GM23338 (cell line): Measurements from ENCODE around the gene TARP.

Source experiments
- ATAC-seq: fragments of 200-7000 bp; cut with Tn5 transposase; 3 replicates; pipeline ENCODE4 v1.9.1; 2020
- DNase-seq: peaks from one replicate; pipeline ENCODE4 v3.0.0-alpha.2; 2015; ENCODE audit warnings: low spot score
- H2AFZ ChIP-seq: fragments of 200-600 bp; sonication (generic); 2 replicates; pipeline ENCODE4 v1.8.0; 2016; ENCODE audit warnings: antibody characterized with exemption, mild to moderate bottlenecking, moderate library complexity
- H3F3A ChIP-seq: fragments of 200-600 bp; sonication (generic); replicated peaks from 2 replicates; pipeline ENCODE4 v1.8.0; 2017; ENCODE audit warnings: antibody characterized with exemption, mixed run types, low read depth
- H3K27ac ChIP-seq: fragments of 200-600 bp; sonication (generic); 2 replicates; pipeline ENCODE4 v1.6.1; 2016; ENCODE audit warnings: low read depth
- H3K27me3 ChIP-seq: fragments of 200-600 bp; sonication (generic); 2 replicates; pipeline ENCODE4 v1.8.0; 2016; ENCODE audit warnings: mild to moderate bottlenecking, mixed run types, moderate library complexity; ENCODE audit not compliant: insufficient read depth
- H3K36me3 ChIP-seq: fragments of 200-600 bp; sonication (generic); 2 replicates; pipeline ENCODE4 v1.8.0; 2016; ENCODE audit warnings: mild to moderate bottlenecking; ENCODE audit not compliant: insufficient read depth
- H3K4me1 ChIP-seq: fragments of 200-600 bp; sonication (generic); 2 replicates; pipeline ENCODE4 v1.8.0; 2016; ENCODE audit warnings: mild to moderate bottlenecking, moderate library complexity; ENCODE audit not compliant: insufficient read depth
- H3K4me2 ChIP-seq: fragments of 200-600 bp; sonication (generic); 2 replicates; pipeline ENCODE4 v1.7.1; 2017; ENCODE audit warnings: mixed run types
- H3K4me3 ChIP-seq: fragments of 200-600 bp; sonication (generic); 2 replicates; pipeline ENCODE4 v1.6.1; 2016; ENCODE audit warnings: mixed run types
- H3K79me2 ChIP-seq: fragments of 200-600 bp; sonication (generic); replicated peaks from 2 replicates; pipeline ENCODE4 v1.8.0; 2017; ENCODE audit warnings: mild to moderate bottlenecking; ENCODE audit not compliant: insufficient read depth
- H3K9me2 ChIP-seq: fragments of 200-600 bp; sonication (generic); 2 replicates; pipeline ENCODE4 v1.8.0; 2017; ENCODE audit not compliant: insufficient read depth
- H4K20me1 ChIP-seq: fragments of 200-600 bp; sonication (generic); replicated peaks from 2 replicates; pipeline ENCODE4 v1.8.0; 2017; ENCODE audit warnings: mild to moderate bottlenecking; ENCODE audit not compliant: insufficient read depth
- H3K27ac Mint-ChIP-seq: 2 replicates; pipeline ENCODE4 v1.8.0; 2020; ENCODE audit warnings: inconsistent platforms, mild to moderate bottlenecking, moderate library complexity, mixed read lengths
- H3K27me3 Mint-ChIP-seq: 3 replicates; pipeline ENCODE4 v1.8.0; 2022; ENCODE audit warnings: low read depth, mild to moderate bottlenecking, moderate library complexity, mixed read lengths, inconsistent platforms; ENCODE audit not compliant: insufficient read depth, poor library complexity
- H3K36me3 Mint-ChIP-seq: 3 replicates; pipeline ENCODE4 v1.8.0; 2021; ENCODE audit warnings: low read depth, mild to moderate bottlenecking, inconsistent platforms, moderate library complexity, mixed read lengths
- H3K4me1 Mint-ChIP-seq: 3 replicates; pipeline ENCODE4 v1.8.0; 2020; ENCODE audit warnings: mild to moderate bottlenecking, inconsistent platforms, mixed read lengths
- H3K4me3 Mint-ChIP-seq: 3 replicates; pipeline ENCODE4 v1.8.0; 2021; ENCODE audit warnings: moderate library complexity, mild to moderate bottlenecking, inconsistent platforms, mixed read lengths
- H3K9me3 Mint-ChIP-seq: 3 replicates; pipeline ENCODE4 v1.8.0; 2020; ENCODE audit warnings: moderate library complexity, mild to moderate bottlenecking, inconsistent platforms, mixed read lengths
- CREB1 ChIP-seq: fragments of 250-450 bp; sonication (Bioruptor Pico); IDR thresholded peaks from 2 replicates; pipeline ENCODE4 v1.5.0; 2020; ENCODE audit warnings: low read depth, mild to moderate bottlenecking, moderate library complexity
- CTCF ChIP-seq, 2 experiments: fragments of 200-600 bp in 1 of 2; sonication (generic) in 1 of 2; conservative IDR thresholded peaks; 2 replicates each; pipeline versions ENCODE4 v1.5.1 to v1.6.1; 2016 to 2017; ENCODE audit warnings: antibody characterized with exemption in 2 of 2, low read depth in 2 of 2, mild to moderate bottlenecking in 2 of 2, moderate library complexity in 1 of 2
- ETS1 ChIP-seq: IDR thresholded peaks from 2 replicates; pipeline ENCODE4 v1.6.1; 2016; ENCODE audit warnings: antibody characterized with exemption
- EZH2 ChIP-seq: fragments of 200-600 bp; sonication (generic); IDR thresholded peaks from one replicate; pipeline ENCODE4 v1.8.0; 2017; ENCODE audit warnings: antibody characterized with exemption, mild to moderate bottlenecking, low read depth; ENCODE audit not compliant: unreplicated experiment
- EZH2phosphoT487 ChIP-seq: fragments of 200-600 bp; sonication (generic); IDR thresholded peaks from one replicate; pipeline ENCODE4 v1.8.1; 2018; ENCODE audit warnings: antibody characterized with exemption; ENCODE audit not compliant: unreplicated experiment
- JUNB ChIP-seq: IDR thresholded peaks from one replicate; pipeline ENCODE4 v1.6.1; 2016; ENCODE audit warnings: antibody characterized with exemption; ENCODE audit not compliant: unreplicated experiment
- NANOG ChIP-seq: IDR thresholded peaks from 2 replicates; pipeline ENCODE4 v1.6.1; 2016; ENCODE audit warnings: antibody characterized with exemption, borderline replicate concordance
- POLR2AphosphoS5 ChIP-seq: IDR thresholded peaks from 2 replicates; pipeline ENCODE4 v1.6.1; 2016; ENCODE audit warnings: antibody characterized with exemption, low read depth
- STAT1 ChIP-seq: IDR thresholded peaks from one replicate; pipeline ENCODE4 v1.6.1; 2016; ENCODE audit warnings: antibody characterized with exemption; ENCODE audit not compliant: unreplicated experiment
- ZNF114 ChIP-seq: fragments of 250-450 bp; sonication (Bioruptor Pico); IDR thresholded peaks from 2 replicates; pipeline ENCODE4 v1.5.0; 2020; ENCODE audit warnings: mild to moderate bottlenecking, moderate library complexity
- ZNF331 ChIP-seq: fragments of 250-450 bp; sonication (Bioruptor Pico); IDR thresholded peaks from 2 replicates; pipeline ENCODE4 v1.5.0; 2020; ENCODE audit warnings: low read depth, mild to moderate bottlenecking, moderate library complexity
- TF ChIP-seq, protein P1 (sequence below): IDR thresholded peaks from one replicate; pipeline ENCODE4 v1.6.1; 2018; ENCODE audit warnings: antibody characterized with exemption; ENCODE audit not compliant: unreplicated experiment
- TF ChIP-seq, protein P2 (sequence below): fragments of 250-450 bp; sonication (Bioruptor Pico); IDR thresholded peaks from 2 replicates; pipeline ENCODE4 v1.5.0; 2020; ENCODE audit warnings: mild to moderate bottlenecking, moderate library complexity

The TARP gene

DNA sequence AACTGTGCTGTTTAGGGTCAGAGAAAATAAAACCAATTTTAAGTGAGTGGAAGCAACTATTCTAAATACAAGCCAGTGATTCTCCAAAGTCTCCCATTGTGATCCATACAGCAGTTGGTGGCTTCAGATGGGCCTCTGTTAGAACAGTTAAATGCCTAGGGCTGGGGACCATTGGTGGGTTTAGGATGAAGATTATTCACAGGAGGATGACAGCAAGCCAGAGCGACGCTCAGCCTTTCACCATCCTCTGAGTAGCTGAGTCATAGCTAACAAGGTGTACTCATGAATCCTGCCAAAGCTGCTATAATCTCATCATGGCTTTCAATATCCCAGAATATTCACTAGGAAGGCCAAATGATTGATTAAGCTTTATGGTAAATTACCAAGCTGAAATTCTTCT is 55.8 kb downstream of the TARP start:
- no peak overlapping the region; the same call in 1 of the 2 replicates for H3K27ac Mint-ChIP-seq
- H4K20me1 ChIP-seq = no peaks in the 10 kb centered on the region
- ATAC-seq = no peak
- no peaks in the 10 kb centered on the region for H3K9me2 ChIP-seq
- no peak overlapping the region for H3K4me3 Mint-ChIP-seq
- peaks cover 23% of the 10 kb centered on the region for H3K36me3 Mint-ChIP-seq
- H3K79me2 ChIP-seq = no peaks in the 10 kb centered on the region
- H3K36me3 ChIP-seq = peaks cover 6% of the 10 kb centered on the region
- H3K27me3 ChIP-seq = no peaks in the 10 kb centered on the region
- TF ChIP-seq POLR2AphosphoS5 = no peak
- TF ChIP-seq ZNF114 (CRISPR knock-in tag) = no peak
- no peak for TF ChIP-seq NANOG
- no peak for TF ChIP-seq ETS1
- no peak for TF ChIP-seq CTCF (conservative IDR thresholded peaks at IDR 0.05; ENCODE audit: low read depth in 2 of 2)
- TF ChIP-seq EZH2phosphoT487 = no peak
- TF ChIP-seq, protein P1, sequence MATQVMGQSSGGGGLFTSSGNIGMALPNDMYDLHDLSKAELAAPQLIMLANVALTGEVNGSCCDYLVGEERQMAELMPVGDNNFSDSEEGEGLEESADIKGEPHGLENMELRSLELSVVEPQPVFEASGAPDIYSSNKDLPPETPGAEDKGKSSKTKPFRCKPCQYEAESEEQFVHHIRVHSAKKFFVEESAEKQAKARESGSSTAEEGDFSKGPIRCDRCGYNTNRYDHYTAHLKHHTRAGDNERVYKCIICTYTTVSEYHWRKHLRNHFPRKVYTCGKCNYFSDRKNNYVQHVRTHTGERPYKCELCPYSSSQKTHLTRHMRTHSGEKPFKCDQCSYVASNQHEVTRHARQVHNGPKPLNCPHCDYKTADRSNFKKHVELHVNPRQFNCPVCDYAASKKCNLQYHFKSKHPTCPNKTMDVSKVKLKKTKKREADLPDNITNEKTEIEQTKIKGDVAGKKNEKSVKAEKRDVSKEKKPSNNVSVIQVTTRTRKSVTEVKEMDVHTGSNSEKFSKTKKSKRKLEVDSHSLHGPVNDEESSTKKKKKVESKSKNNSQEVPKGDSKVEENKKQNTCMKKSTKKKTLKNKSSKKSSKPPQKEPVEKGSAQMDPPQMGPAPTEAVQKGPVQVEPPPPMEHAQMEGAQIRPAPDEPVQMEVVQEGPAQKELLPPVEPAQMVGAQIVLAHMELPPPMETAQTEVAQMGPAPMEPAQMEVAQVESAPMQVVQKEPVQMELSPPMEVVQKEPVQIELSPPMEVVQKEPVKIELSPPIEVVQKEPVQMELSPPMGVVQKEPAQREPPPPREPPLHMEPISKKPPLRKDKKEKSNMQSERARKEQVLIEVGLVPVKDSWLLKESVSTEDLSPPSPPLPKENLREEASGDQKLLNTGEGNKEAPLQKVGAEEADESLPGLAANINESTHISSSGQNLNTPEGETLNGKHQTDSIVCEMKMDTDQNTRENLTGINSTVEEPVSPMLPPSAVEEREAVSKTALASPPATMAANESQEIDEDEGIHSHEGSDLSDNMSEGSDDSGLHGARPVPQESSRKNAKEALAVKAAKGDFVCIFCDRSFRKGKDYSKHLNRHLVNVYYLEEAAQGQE = no peak
- TF ChIP-seq, protein P2, sequence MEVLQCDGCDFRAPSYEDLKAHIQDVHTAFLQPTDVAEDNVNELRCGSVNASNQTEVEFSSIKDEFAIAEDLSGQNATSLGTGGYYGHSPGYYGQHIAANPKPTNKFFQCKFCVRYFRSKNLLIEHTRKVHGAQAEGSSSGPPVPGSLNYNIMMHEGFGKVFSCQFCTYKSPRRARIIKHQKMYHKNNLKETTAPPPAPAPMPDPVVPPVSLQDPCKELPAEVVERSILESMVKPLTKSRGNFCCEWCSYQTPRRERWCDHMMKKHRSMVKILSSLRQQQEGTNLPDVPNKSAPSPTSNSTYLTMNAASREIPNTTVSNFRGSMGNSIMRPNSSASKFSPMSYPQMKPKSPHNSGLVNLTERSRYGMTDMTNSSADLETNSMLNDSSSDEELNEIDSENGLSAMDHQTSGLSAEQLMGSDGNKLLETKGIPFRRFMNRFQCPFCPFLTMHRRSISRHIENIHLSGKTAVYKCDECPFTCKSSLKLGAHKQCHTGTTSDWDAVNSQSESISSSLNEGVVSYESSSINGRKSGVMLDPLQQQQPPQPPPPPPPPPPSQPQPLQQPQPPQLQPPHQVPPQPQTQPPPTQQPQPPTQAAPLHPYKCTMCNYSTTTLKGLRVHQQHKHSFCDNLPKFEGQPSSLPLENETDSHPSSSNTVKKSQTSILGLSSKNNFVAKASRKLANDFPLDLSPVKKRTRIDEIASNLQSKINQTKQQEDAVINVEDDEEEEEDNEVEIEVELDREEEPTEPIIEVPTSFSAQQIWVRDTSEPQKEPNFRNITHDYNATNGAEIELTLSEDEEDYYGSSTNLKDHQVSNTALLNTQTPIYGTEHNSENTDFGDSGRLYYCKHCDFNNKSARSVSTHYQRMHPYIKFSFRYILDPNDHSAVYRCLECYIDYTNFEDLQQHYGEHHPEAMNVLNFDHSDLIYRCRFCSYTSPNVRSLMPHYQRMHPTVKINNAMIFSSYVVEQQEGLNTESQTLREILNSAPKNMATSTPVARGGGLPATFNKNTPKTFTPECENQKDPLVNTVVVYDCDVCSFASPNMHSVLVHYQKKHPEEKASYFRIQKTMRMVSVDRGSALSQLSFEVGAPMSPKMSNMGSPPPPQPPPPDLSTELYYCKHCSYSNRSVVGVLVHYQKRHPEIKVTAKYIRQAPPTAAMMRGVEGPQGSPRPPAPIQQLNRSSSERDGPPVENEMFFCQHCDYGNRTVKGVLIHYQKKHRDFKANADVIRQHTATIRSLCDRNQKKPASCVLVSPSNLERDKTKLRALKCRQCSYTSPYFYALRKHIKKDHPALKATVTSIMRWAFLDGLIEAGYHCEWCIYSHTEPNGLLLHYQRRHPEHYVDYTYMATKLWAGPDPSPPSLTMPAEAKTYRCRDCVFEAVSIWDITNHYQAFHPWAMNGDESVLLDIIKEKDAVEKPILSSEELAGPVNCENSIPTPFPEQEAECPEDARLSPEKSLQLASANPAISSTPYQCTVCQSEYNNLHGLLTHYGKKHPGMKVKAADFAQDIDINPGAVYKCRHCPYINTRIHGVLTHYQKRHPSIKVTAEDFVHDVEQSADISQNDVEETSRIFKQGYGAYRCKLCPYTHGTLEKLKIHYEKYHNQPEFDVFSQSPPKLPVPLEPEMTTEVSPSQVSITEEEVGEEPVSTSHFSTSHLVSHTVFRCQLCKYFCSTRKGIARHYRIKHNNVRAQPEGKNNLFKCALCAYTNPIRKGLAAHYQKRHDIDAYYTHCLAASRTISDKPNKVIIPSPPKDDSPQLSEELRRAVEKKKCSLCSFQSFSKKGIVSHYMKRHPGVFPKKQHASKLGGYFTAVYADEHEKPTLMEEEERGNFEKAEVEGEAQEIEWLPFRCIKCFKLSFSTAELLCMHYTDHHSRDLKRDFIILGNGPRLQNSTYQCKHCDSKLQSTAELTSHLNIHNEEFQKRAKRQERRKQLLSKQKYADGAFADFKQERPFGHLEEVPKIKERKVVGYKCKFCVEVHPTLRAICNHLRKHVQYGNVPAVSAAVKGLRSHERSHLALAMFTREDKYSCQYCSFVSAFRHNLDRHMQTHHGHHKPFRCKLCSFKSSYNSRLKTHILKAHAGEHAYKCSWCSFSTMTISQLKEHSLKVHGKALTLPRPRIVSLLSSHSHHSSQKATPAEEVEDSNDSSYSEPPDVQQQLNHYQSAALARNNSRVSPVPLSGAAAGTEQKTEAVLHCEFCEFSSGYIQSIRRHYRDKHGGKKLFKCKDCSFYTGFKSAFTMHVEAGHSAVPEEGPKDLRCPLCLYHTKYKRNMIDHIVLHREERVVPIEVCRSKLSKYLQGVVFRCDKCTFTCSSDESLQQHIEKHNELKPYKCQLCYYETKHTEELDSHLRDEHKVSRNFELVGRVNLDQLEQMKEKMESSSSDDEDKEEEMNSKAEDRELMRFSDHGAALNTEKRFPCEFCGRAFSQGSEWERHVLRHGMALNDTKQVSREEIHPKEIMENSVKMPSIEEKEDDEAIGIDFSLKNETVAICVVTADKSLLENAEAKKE (CRISPR knock-in tag) = no peak
- no peak for TF ChIP-seq JUNB
- TF ChIP-seq CREB1 (CRISPR knock-in tag) = no peak
- no peak for TF ChIP-seq EZH2
- TF ChIP-seq STAT1 = no peak
- TF ChIP-seq ZNF331 (CRISPR knock-in tag) = no peak
- H3K4me1 Mint-ChIP-seq = peaks cover 22% of the 10 kb centered on the region
- H3K4me1 ChIP-seq = peaks cover 20% of the 10 kb centered on the region
- H3F3A ChIP-seq = no peaks in the 10 kb centered on the region
- H3K9me3 Mint-ChIP-seq = no peaks in the 10 kb centered on the region
- H2AFZ ChIP-seq = no peak overlapping the region
- H3K27me3 Mint-ChIP-seq = peaks cover 4% of the 10 kb centered on the region
- no peak overlapping the region for H3K4me2 ChIP-seq
- H3K4me3 ChIP-seq = no peak overlapping the region
- H3K27ac ChIP-seq = no peak overlapping the region
- DNase-seq = no peak
